Sigmoid colon (tissue), 7 donors: Measurements from ENCODE around the gene MMP13. TPM values are rescaled to one million over a fixed set of nuclear protein-coding genes. Genes with fewer than 3 reads are reported as not detected.
"Not testable (repeated sequence)": the region's sequence is repeated elsewhere in the genome, so short reads cannot be mapped to it uniquely, and the experiment has no call there.

ENCODE experiments used
- DNase-seq: peaks from one replicate; pipeline ENCODE4 v3.0.0-alpha.2; 2019
- H3K27ac ChIP-seq, 4 donors: fragments of 200-600 bp; sonication (generic); one replicate each; pipeline ENCODE4 v1.5.1; 2016 to 2019; ENCODE audit warnings: mild to moderate bottlenecking in 1 of 4
- H3K27me3 ChIP-seq, 3 donors: fragments of 200-600 bp; sonication (generic); one replicate each; pipeline ENCODE4 v1.5.1; 2019; ENCODE audit warnings: mild to moderate bottlenecking in 1 of 3
- H3K36me3 ChIP-seq, 4 donors: fragments of 200-600 bp; sonication (generic); one replicate each; pipeline ENCODE4 v1.5.1; 2016 to 2019
- H3K4me1 ChIP-seq, 4 donors: fragments of 200-600 bp; sonication (generic); one replicate each; pipeline ENCODE4 v1.5.1; 2017 to 2019
- H3K4me3 ChIP-seq, 4 donors: fragments of 200-600 bp; sonication (generic); one replicate each; pipeline ENCODE4 v1.5.1; 2017 to 2019; ENCODE audit warnings: mild to moderate bottlenecking in 2 of 4, moderate library complexity in 1 of 4
- H3K9me3 ChIP-seq, 4 donors: fragments of 200-600 bp in 3 of 4; sonication (generic) in 3 of 4; one replicate each; pipeline versions ENCODE4 v1.5.1 to v1.6.1; 2013 to 2019
- EP300 ChIP-seq, 4 donors: sonication (generic); formaldehyde crosslinking; IDR thresholded peaks; one replicate each; pipeline ENCODE4 v1.6.1; 2017; ENCODE audit warnings: antibody characterized with exemption in 4 of 4
- POLR2A ChIP-seq, 2 donors: fragments of 450-650 bp; IDR thresholded peaks; one replicate each; pipeline ENCODE4 v1.6.1; 2016; ENCODE audit warnings: antibody characterized with exemption in 2 of 2, mild to moderate bottlenecking in 2 of 2, moderate library complexity in 2 of 2
- POLR2AphosphoS5 ChIP-seq, 4 donors: sonication (generic); formaldehyde crosslinking; IDR thresholded peaks; one replicate each; pipeline ENCODE4 v1.6.1; 2017; ENCODE audit warnings: antibody characterized with exemption in 4 of 4
- WGBS, 2 donors: extraction: QIAGEN DNeasy Blood & Tissue Kit; methylation state at CpG; one replicate each; pipeline ENCODE4 v1.1.7; 2013; 5-methylcytosine and 5-hydroxymethylcytosine counted together
- intact Hi-C: fragments of 100-400 bp; cut with DNase I; formaldehyde crosslinking; loops from one replicate; pipeline ENCODE4 v1.15.1; 2023
- polyA plus RNA-seq, 3 donors: library from polyadenylated mRNA; stranded (reverse); fragments of 200-250 nt; gene quantifications; one replicate each; pipeline ENCODE4 v1.2.3, GENCODE V29; 2013
- total RNA-seq, 4 donors: library from RNA; depleted of rRNA; stranded (reverse); fragments of >200 nt; gene quantifications; one replicate each; pipeline ENCODE4 v1.1.0, GENCODE V29; 2016
- TF ChIP-seq, protein P1 (sequence below), 4 experiments: fragments of 450-650 bp in 3 of 4; fragments of 200-600 bp in 1 of 4; IDR thresholded peaks; one replicate each; pipeline ENCODE4 v1.5.1; 2016 to 2019; ENCODE audit warnings: antibody characterized with exemption in 4 of 4, mild to moderate bottlenecking in 3 of 4, moderate library complexity in 2 of 4
- donor health status: healthy with polysubstance abuse.
- donor health status: Bipolar disorder and iron deficiency.
- donor health status: healthy.

MMP13 gene
- total RNA-seq (not detected), polyA plus RNA-seq (under 1 TPM in 2 of 3 donors, not detected in 1; 0.19 to 0.92 TPM)

DNA sequence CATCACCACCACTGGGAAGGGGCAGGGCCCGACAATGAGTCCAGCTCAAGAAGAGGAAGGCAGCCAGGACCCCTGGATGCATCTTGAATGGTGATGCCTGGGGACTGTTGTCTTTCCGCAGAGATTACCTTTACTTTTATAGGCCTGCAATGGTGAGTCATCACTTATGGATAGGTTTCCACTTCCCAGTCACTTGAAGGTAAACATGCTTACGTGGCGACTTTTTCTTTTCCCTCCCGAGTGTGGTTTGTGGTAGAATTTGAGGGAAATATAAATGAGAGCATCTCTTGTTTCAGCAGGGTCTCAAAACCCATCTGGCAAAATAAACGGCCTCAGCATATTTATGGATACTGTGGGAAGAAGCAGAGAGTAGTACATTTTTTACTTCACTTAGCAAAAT, at the start of gene MMP13:
Gene MMP13, minus strand, starts transcription at position 109 of the 400 bp plus-strand sequence. Its CDS starts 27 bp downstream, at position 82.
- no peak within 1 kb of the TSS for H3K27ac ChIP-seq
- no peaks in the 10 kb centered on the region for H3K27me3 ChIP-seq
- H3K4me1 ChIP-seq, result no peaks in the 10 kb centered on the region
- no peak for DNase-seq
- H3K4me3 ChIP-seq, result no peak within 1 kb of the TSS
- no peak for TF ChIP-seq POLR2AphosphoS5 (IDR thresholded peaks at IDR 0.05)
- no peak for TF ChIP-seq EP300 (IDR thresholded peaks at IDR 0.05)
- TF ChIP-seq, protein P1, sequence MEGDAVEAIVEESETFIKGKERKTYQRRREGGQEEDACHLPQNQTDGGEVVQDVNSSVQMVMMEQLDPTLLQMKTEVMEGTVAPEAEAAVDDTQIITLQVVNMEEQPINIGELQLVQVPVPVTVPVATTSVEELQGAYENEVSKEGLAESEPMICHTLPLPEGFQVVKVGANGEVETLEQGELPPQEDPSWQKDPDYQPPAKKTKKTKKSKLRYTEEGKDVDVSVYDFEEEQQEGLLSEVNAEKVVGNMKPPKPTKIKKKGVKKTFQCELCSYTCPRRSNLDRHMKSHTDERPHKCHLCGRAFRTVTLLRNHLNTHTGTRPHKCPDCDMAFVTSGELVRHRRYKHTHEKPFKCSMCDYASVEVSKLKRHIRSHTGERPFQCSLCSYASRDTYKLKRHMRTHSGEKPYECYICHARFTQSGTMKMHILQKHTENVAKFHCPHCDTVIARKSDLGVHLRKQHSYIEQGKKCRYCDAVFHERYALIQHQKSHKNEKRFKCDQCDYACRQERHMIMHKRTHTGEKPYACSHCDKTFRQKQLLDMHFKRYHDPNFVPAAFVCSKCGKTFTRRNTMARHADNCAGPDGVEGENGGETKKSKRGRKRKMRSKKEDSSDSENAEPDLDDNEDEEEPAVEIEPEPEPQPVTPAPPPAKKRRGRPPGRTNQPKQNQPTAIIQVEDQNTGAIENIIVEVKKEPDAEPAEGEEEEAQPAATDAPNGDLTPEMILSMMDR (IDR thresholded peaks at IDR 0.05), result no peak
- no peaks in the 10 kb centered on the region for H3K36me3 ChIP-seq
- intact Hi-C loops, result no loop called here
- WGBS, 2 donors, result 81 to 85% methylated on average over 6 of the region's 6 CpGs
- no peaks in the 10 kb centered on the region for H3K9me3 ChIP-seq

DNA sequence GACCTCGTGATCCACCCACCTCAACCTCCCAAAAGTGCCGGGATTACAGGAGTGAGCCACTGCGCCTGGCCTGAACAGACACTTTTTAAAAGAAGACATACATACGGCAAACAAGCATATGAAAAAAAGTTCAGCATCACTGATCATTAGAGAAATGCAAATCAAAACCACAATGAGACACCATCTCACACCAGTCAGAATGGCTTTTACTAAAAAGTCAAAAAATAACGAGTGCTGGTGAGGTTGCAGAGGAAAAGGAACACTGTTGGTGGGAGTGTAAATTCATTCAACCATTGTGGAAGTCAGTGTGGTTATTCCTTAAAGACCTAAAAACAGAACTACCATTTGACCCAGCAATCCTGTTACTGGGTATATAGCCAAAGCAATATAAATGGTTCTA, 48.7 kb upstream of the MMP13 start:
- DNase-seq, H3K9me3 ChIP-seq, H3K27me3 ChIP-seq, intact Hi-C loops, H3K36me3 ChIP-seq, H3K4me3 ChIP-seq, H3K27ac ChIP-seq, H3K4me1 ChIP-seq: not testable (repeated sequence)
- WGBS, 2 donors, result 88 to 91% methylated on average over 5 of the region's 5 CpGs

DNA sequence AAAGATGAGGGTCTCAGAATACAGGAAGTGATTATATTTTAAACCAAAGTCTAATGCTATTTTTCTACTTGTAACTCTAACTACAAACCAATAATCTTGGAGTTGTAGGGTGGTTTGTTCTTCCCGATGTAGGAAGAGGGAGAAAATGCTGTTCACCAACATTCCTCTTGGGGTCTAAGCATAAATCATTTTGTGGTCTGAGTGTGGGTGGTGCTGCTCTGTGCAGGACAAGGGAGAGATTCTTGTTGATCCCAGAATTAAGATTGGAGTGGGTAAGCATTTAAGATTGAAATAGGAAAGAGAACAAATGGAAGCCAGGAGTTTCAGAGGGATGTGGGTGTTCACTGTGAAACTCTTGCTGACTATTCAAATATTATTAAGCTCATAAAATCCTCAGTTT, 38.6 kb upstream of the MMP13 start:
- Histone ChIP-seq H3K27me3 (no peaks in the 10 kb centered on the region), H3K9me3 (no peaks in the 10 kb centered on the region), H3K4me3 (no peak overlapping the region), H3K27ac (no peak overlapping the region), H3K36me3 (no peaks in the 10 kb centered on the region), H3K4me1 (no peaks in the 10 kb centered on the region)
- TF ChIP-seq EP300 (IDR thresholded peaks at IDR 0.05), result no peak
- DNase-seq, result no peak
- WGBS, 2 donors, result 58 to 61% methylated on average over 1 of the region's 1 CpG
- intact Hi-C loops, result no loop called here

DNA sequence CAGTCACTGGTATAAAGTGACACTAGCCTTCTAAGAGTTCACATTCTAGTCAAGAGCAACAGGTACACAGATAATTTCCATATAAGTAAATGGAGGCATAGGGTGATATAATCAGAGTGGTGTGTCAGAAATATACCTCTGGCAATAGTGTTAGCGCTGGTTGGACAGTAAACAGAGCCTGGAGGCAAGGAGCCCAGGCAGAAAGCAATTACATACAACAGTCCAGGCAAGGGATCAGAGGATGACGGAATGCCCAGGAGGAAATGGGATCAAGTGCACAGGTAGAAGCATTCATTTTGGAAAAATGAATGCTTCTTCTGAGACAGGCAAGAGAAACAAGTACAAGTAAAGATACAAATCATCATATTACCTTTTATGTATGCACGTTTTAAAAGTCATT, 36.2 kb upstream of the MMP13 start:
- no peak for TF ChIP-seq POLR2AphosphoS5 (IDR thresholded peaks at IDR 0.05)
- TF ChIP-seq, protein P1 (IDR thresholded peaks at IDR 0.05), result no peak
- no peak for TF ChIP-seq EP300 (IDR thresholded peaks at IDR 0.05)
- TF ChIP-seq POLR2A (IDR thresholded peaks at IDR 0.05), result no peak
- intact Hi-C loops, result no loop called here
- Histone ChIP-seq H3K36me3 (no peaks in the 10 kb centered on the region), H3K27me3 (no peaks in the 10 kb centered on the region), H3K4me3 (no peak overlapping the region), H3K9me3 (no peaks in the 10 kb centered on the region), H3K4me1 (no peaks in the 10 kb centered on the region), H3K27ac (no peak overlapping the region)
- 70 to 85% methylated on average over 3 of the region's 3 CpGs for WGBS, 2 donors
- no peak for DNase-seq

DNA sequence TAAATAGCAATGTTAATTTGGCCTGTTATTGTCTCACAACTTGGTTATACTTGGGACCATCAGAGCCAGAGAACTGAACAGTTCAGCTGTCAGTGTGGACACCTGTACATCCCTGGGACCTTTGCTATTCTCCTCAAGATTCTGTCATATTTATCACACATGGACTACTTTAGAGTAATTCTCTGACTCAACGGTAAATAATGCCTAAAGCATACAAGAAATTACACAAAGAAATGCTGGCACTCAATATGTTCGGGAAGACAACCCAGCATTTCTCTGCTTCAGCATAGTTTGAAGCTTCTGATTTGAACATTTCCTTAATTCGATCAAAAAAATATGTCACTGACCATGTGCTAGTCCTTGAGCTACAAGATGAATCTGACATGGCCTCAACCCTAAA, 34.6 kb upstream of the MMP13 start:
- no peak for DNase-seq
- Histone ChIP-seq H3K27me3 (no peaks in the 10 kb centered on the region), H3K36me3 (no peaks in the 10 kb centered on the region), H3K4me1 (no peaks in the 10 kb centered on the region), H3K4me3 (no peak overlapping the region), H3K27ac (no peak overlapping the region), H3K9me3 (no peaks in the 10 kb centered on the region)
- TF ChIP-seq EP300 (IDR thresholded peaks at IDR 0.05) (no peak), POLR2AphosphoS5 (IDR thresholded peaks at IDR 0.05) (no peak), POLR2A (IDR thresholded peaks at IDR 0.05) (no peak)
- TF ChIP-seq, protein P1 (IDR thresholded peaks at IDR 0.05), result no peak
- intact Hi-C loops, result no loop called here
- 93 to 94% methylated on average over 3 of the region's 3 CpGs for WGBS, 2 donors

DNA sequence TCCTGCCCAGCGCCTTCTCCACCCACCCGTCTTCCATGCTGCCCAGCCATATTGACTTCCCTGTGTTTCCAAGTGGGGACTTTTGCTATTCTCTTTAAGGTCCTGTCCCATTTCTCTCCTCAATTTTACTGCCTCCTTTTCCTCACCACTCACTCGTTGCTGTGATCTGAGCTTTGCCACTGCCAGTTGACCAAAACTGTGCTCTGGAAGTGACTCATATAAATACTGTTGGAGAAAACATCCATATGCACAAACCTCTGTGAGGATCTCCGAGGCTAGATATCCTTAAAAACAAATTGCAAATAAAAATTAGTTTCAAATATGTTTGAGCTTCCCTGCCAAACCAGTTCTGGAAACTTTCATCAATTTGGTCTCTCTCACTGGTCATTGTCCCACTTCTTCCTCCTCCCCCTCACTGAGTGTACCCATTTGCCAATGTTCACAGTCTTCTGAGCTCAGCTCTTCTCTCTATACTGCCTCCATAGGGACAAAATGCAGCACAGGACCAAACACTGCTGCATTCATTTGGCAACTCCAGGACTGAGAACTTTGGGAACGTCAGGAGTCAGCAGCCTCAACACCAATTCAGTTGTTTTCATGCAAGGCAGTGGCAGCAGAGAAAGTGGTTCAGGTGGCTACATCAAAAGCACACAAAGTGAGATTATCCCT, 34.0 kb upstream of the MMP13 start:
- WGBS, 2 donors, result 76 to 79% methylated on average over 5 of the region's 5 CpGs
- H3K9me3 ChIP-seq, result no peaks in the 10 kb centered on the region

More for the DNA sequence above, 34.0 kb upstream of the MMP13 start:
- H3K4me3 ChIP-seq, result no peak overlapping the region
- no peak overlapping the region for H3K27ac ChIP-seq
- no peaks in the 10 kb centered on the region for H3K36me3 ChIP-seq
- intact Hi-C loops, result no loop called here
- H3K27me3 ChIP-seq, result no peaks in the 10 kb centered on the region
- no peak for TF ChIP-seq POLR2AphosphoS5 (IDR thresholded peaks at IDR 0.05)
- TF ChIP-seq, protein P1 (IDR thresholded peaks at IDR 0.05), result no peak
- TF ChIP-seq POLR2A (IDR thresholded peaks at IDR 0.05), result no peak
- TF ChIP-seq EP300 (IDR thresholded peaks at IDR 0.05), result no peak
- H3K4me1 ChIP-seq, result no peaks in the 10 kb centered on the region
- DNase-seq, result no peak
